Measurements from ENCODE around the gene PLEKHA7.

- TF ChIP-seq RBBP5 (IDR thresholded peaks at IDR 0.05; ENCODE audit: borderline replicate concordance, low read depth, low read length) = no peak
- TF ChIP-seq NRF1 (IDR thresholded peaks at IDR 0.05; ENCODE audit: low read depth, low read length) = no peak
- no peak for TF ChIP-seq CREB1 (IDR thresholded peaks at IDR 0.05)
- TF ChIP-seq EP300 (IDR thresholded peaks at IDR 0.05; ENCODE audit: borderline replicate concordance in 1 of 2, low read depth in 2 of 2, low read length in 2 of 2) = peak in 1 of 2 experiments; percentile 48; a peak in 1 of 3 replicates
- TF ChIP-seq GABPA (IDR thresholded peaks at IDR 0.05; ENCODE audit: borderline replicate concordance, insufficient read depth, low read length) = no peak
- peak; percentile 81; the same call in 1 of the 2 replicates for TF ChIP-seq RXRA (IDR thresholded peaks at IDR 0.05; ENCODE audit: insufficient read depth, low read depth, low read length)
- TF ChIP-seq POLR2AphosphoS5 (IDR thresholded peaks at IDR 0.05; ENCODE audit: low read depth, low read length) = no peak
- no peak for TF ChIP-seq TAF7 (optimal IDR thresholded peaks at IDR 0.05; ENCODE audit: borderline replicate concordance, low read depth, low read length)
- no peak for TF ChIP-seq CTCF (IDR thresholded peaks at IDR 0.05; ENCODE audit: control extremely low read depth in 1 of 3, insufficient read depth in 1 of 3, low read depth in 1 of 3, low read length in 3 of 3)
- no peak for TF ChIP-seq PHF8 (conservative IDR thresholded peaks at IDR 0.05; ENCODE audit: low read depth, low read length)
Measured at GRCh38 chr11:16987205-16987568, 27.0 kb downstream of the PLEKHA7 start.
